GM18951 (cell line): ENCODE results near the gene RFWD3.
"Not testable (repeated sequence)": the region's sequence is repeated elsewhere in the genome, so short reads cannot be mapped to it uniquely, and the experiment has no call there.

Experiments
- POLR2A ChIP-seq: IDR thresholded peaks from 4 replicates; pipeline ENCODE4 v1.6.1; 2011; ENCODE audit warnings: mild to moderate bottlenecking; ENCODE audit not compliant: insufficient read length, insufficient read depth; ENCODE audit errors: extremely low read depth
- in situ Hi-C: fragments of 300-500 bp; cut with MboI; formaldehyde crosslinking; loops from one replicate; pipeline ENCODE4 v1.12.0; 2022; ENCODE audit warnings: low sequenced_read_pairs, mixed read lengths, inconsistent platforms; ENCODE audit not compliant: unreplicated experiment

Gene RFWD3

DNA sequence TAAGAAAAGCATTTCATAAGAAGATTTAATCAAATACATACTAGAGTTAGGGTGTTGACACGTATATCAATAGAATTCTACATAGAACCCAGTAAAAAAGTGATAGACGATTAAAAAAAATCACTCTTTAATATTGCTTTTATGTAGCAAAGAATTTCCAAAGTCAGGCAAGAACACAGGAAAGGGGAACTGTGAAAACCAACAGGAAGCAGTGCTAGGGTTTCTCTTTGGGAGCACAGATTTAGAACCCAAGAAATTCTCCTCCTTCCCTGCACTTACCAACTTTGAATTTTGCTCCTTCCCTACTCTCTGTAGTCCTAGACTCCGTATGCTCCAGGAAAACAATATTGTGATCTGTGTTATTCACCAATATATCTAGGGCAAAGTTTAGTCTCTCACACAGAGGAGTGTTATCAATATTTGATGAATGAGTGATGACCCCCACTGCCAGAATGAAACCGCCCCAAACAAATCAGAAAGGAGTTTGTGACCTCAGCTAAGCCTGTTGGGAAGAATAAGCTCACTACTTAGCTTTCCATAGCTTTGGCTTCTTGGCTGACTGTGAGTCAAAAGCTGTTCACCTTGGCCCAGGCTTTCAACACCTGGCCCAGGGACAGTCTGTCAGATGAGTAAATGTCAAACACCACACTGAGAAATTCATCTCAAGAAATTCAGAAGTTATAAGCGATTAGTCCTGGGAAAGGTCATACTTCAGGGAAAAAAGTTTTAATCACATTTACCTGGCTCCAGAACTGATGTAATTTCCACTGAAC lies 8.6 kb downstream of the RFWD3 start:
- TF ChIP-seq POLR2A, result no peak
- in situ Hi-C loops, result no loop called here

DNA sequence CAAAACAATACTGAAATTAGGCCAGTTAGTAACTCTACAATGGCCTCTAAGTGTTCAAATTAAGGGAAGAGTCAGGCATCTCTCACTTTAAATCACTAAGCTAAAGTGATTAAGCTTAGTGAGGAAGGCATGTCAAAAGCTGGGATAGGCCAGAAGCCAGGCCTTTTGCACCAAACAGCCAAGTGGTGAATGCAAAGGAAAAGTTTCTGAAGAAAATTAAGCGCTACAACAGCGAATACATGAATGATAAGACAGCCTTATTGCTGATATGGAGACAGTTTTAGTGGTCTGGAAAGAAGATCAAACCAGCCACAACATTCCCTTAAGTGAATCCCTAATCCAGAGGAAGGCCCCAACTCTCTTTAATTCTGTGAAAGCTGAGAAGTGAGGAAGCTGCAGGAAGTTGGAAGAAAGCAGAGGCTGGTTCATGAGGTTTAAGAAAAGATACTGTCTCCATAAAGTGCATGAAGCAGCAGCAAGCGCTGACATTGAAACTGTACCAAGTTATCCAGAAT lies 12.1 kb downstream of the RFWD3 start:
- TF ChIP-seq POLR2A, result no peak
- in situ Hi-C loops, result no loop called here

DNA sequence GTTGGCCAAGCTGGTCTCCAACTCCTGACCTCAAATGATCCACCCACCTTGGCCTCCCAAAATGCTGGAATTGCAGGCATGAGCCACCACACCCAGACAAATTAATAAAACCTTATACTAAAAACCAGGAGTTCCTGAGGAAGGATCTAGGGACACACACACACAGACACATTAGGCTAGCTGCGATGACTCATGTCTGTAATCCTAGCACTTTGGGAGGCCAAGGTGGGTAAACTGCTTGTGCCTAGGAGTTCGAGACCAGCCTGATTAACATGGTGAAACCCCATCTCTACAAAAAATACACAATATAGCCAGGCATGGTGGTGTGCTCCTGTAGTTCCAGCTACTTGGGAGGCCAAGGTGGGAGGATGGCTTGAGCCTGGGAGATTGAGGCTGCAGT lies 13.8 kb downstream of the RFWD3 start:
- in situ Hi-C loops, result not testable (repeated sequence)

DNA sequence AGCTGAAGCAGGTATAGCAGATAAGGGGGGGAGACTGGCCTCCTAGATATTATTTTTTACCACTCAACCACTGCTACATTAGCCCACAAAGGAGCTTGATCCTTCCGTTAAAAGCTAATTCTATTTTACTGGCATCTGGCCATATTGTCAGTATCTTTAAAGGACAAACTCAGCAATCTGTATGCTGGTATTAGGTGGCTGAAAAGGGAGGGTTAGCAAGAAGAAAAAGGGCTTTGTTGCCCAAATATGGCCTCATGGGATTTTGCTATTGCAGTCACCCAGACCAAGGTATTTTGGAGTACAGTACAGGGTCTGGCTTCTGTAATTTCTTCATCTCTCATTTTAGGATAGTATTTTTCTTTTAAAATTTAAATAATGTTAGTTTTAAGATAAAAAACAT lies 14.4 kb downstream of the RFWD3 start:
- TF ChIP-seq POLR2A, result no peak
- in situ Hi-C loops, result no loop called here

DNA sequence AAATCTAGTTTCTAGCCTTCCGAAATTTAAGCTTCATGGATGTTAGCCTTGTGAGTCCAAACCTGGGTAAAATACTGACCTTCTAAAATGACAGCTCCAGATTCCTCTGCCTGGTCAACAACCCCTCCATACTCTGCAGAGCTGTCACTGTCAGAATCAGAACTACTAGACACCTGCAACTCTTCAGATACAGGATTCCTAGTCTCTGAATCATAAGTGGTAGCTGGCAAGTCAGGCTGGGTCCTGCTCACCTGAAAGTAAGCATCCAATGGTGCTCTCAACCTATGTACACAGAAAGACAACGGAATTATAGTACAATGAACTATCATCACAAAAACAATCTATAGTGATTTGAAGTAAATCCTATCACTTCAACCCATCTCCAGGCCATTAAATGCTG lies 14.8 kb downstream of the RFWD3 start:
- in situ Hi-C loops, result no loop called here
- no peak for TF ChIP-seq POLR2A

DNA sequence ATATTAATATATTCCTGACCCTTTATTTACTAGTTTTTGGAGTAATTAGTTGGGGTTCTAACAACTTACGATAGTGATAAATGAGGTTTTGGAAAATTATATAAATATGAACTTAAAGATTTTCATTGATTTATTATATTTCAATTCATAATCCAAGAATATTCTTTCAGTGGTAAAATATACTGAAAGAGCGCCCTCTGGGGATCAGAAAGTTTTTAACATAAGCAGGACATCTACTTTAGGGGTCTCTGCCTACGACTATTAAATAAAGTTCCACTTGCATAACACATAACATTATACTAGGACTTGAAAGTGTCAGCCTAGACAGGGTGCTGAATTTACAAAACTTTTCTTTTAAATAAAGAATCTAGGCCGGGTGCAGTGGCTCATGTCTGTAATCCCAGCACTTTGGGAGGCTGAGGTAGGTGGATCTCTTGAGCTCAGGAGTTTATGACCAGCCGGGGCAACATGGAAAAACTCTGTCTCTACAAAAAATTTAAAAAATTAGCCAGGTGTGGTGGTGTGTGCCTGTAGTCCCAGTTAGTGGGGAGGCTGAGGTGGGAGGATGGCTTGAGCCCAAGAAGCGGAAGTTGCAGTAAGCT lies 15.6 kb downstream of the RFWD3 start:
- in situ Hi-C loops, result no loop called here
- no peak for TF ChIP-seq POLR2A

DNA sequence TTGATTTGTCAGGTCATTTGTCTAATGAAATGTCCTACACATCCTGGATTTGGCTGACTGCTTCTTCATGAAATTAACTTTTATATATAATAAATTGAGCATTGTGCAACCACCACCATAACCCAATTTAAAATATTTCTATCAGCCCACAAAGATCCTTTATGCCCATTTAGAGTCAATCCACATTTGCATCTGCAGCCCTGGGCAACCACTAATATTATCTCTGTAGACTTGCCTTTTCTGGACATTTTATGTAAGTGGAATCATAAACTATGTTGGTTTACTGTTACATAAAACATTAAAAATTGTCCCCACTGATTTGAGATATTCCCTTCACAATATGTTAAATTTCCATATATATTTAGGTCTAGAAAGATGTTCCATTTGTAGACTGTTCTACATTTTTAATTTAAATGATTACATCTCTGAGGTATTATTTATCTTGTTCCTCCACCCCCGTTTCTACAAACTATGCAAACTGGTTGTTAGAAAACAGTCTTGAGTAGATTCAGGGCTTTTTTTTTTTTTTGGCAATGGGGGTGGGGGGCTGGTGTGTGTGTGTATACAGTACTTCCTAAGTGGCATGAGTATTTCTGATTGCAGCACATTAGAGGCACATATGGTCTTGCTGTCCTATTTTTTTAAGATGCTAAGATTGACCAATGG lies 16.7 kb downstream of the RFWD3 start:
- in situ Hi-C loops, result no loop called here
- no peak for TF ChIP-seq POLR2A

DNA sequence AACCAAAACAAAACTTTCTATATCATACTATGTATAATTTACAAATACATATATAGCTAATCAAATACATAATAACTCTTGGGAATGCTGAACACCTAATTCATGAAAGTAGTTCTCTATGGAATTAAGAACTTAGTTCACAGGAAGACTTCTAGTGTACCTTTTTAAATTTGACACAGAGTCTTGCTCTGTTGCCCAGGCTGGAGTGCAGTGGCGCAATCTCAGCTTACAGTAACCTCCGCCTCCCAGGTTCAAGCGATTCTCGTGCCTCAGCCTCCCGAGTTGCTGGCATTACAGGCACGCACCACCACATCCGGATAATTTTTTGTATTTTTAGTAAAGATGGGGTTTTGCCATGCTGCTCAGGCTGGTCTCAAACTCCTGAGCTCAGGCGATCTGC lies 24.7 kb downstream of the RFWD3 start:
- in situ Hi-C loops, result no loop called here
- no peak for TF ChIP-seq POLR2A

DNA sequence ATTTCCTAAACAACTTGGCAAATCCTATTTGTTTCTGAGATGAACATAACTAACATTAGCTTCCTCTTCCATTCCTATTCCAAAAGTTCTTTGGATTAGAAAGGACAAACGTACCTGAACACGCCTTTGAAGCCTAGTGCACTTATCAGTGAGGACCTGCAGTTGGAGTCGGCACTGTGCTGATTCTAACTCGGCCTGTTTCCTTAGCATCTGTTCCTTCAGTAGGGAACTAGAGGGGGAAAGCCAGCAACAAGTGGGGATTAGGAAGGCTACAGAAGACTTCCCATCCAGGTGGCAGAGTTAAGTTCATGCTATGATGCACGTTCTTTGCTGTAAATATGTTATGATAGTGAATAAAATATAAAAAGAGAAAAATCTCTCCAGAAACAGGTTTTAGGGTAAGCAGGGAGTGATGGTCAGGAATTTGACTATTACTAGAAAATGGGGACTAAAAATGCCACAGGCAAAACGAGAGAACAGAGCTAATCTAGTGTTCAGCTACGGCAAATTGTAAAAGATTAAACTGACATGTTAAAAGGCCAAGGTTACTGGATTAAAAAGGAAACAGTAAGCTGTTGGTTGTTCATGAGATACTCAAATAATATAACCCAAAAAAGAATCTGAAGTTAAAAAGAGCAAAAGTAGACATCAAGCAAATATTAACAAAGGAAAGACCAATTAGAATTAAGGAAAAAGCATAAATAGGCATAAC lies 28.8 kb downstream of the RFWD3 start:
- no peak for TF ChIP-seq POLR2A
- in situ Hi-C loops, result no loop called here

DNA sequence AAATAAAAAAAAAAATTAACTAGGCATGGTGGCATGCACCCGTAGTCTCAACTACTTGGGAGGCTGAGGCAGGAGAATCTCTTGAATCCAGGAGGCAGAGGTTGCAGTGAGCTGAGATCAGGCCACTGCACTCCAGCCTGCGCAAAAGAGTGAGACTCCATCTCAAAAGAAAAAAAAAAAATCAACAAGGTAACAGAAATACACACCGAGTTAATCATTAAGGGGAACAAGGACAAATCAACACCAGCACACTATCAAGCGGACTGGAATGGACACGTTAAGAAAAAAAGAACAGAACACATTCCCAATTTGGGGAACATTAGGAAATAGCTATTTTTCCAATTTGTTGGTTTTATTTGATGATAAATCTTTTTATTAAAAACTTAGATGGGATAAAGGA lies 31.4 kb downstream of the RFWD3 start:
- no peak for TF ChIP-seq POLR2A
- in situ Hi-C loops, result no loop called here

DNA sequence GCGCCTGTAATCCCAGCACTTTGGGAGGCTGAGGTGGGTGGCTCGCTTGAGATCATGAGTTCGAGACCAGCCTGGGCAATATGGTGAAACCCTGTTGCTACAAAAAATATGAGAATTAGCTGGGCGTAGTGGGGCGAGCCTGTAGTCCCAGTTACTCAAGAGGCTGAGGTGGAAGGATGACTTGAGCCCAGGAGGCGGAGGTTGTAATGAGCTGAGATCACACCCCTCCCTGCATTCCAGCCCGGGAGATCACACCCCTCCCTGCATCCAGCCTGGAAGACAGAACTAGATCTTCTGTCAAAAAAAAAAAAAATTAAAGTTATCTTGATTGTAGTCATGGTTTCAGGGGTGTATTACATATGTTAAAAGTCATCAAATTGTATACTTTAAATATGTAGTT lies 33.0 kb downstream of the RFWD3 start:
- in situ Hi-C loops, result no loop called here

DNA sequence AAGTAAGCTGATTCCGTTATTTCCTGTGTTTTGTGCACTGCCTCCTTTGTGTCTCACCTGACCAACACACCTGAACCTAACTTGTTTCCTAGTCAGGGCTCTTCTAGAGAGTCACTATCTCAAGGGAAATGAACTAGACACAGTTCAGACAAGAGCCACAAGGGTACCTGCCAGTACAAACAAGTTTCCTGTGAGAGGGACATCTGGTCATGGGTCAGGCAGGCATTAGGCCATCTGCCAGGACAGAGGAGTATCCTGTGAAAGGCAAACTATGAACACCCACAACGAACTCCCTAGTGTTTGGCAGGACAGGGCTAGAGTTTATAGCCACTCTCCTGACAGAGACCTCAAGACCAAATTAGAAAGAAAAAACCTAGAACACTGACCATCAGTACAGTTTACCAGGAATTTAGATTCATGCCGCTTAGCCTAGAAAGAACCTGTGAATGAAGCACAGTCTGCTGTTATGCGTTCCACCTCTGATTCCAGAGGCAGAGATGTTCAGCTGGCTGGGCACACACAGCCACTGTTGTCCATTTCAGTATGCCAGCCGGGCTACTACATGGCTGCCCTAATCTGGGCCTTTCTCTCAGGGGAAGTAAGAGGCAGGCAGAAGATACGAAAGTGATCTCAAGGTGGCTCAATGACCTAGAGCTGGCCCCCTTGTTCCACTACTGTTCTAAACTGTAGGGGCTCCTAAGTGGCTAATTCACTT lies 39.0 kb downstream of the RFWD3 start:
- no peak for TF ChIP-seq POLR2A

More for the DNA sequence above, 33.0 kb downstream of the RFWD3 start:
- TF ChIP-seq POLR2A, result no peak

More for the DNA sequence above, 39.0 kb downstream of the RFWD3 start:
- in situ Hi-C loops, result no loop called here
